ENCODE data around the gene FUCA2. TPM values are rescaled to one million over a fixed set of nuclear protein-coding genes. Genes with fewer than 3 reads are reported as not detected.

FUCA2 gene
- total and polyA plus RNA-seq, 7 donors: 8.7 to 32.3 (median 11.4) TPM

GRCh38 chr6:143525356-143525755 lies 13.8 kb upstream of the FUCA2 start:
- H3K4me1 ChIP-seq: no peaks in the 10 kb centered on the region
- 84 to 100% (median 100%) methylated on average over 1 of the region's 1 CpG for WGBS, 3 donors
- no peak for TF ChIP-seq CTCF (IDR thresholded peaks at IDR 0.05)
- intact Hi-C loops (cut with DNase I): no loop called here
- H3K36me3 ChIP-seq (ENCODE audit: insufficient read depth in 1 of 2, low read depth in 1 of 2): no peaks in the 10 kb centered on the region
- ATAC-seq (no peak), DNase-seq (no peak)
- no peaks in the 10 kb centered on the region for H3K9me3 ChIP-seq
- H3K4me3 ChIP-seq: no peak overlapping the region
- H3K27ac ChIP-seq: no peak overlapping the region
- H3K27me3 ChIP-seq (ENCODE audit: insufficient read depth in 3 of 3, low read length in 2 of 3): no peaks in the 10 kb centered on the region

GRCh38 chr6:143522039-143522600 lies 10.6 kb upstream of the FUCA2 start:
- Histone ChIP-seq H3K4me3 (no peak overlapping the region), H3K36me3 (ENCODE audit: insufficient read depth in 1 of 2, low read depth in 1 of 2) (no peaks in the 10 kb centered on the region), H3K4me1 (no peaks in the 10 kb centered on the region), H3K9me3 (no peaks in the 10 kb centered on the region), H3K27ac (no peak overlapping the region), H3K27me3 (ENCODE audit: insufficient read depth in 3 of 3, low read length in 2 of 3) (no peaks in the 10 kb centered on the region)
- TF ChIP-seq CTCF (IDR thresholded peaks at IDR 0.05): no peak
- DNase-seq (no peak), ATAC-seq (no peak)
- WGBS, 3 donors: 85 to 91% (median 87%) methylated on average over 8 of the region's 8 CpGs
- intact Hi-C loops (cut with DNase I): no loop called here

- Histone ChIP-seq H3K36me3 (ENCODE audit: insufficient read depth in 1 of 2, low read depth in 1 of 2) (no peaks in the 10 kb centered on the region), H3K9me3 (no peaks in the 10 kb centered on the region), H3K4me1 (peaks cover 11% of the 10 kb centered on the region), H3K4me3 (no peak overlapping the region), H3K27me3 (ENCODE audit: insufficient read depth in 3 of 3, low read length in 2 of 3) (no peaks in the 10 kb centered on the region), H3K27ac (no peak overlapping the region)
- ATAC-seq: no peak
- TF ChIP-seq CTCF (IDR thresholded peaks at IDR 0.05): no peak
- intact Hi-C loops (cut with DNase I): no loop called here
- no peak for DNase-seq
- WGBS, 3 donors: 73 to 76% (median 74%) methylated on average over 3 of the region's 3 CpGs
Observed at GRCh38 chr6:143517447-143517773, 5.9 kb upstream of the FUCA2 start.

- H3K4me3 ChIP-seq: no peak overlapping the region
- TF ChIP-seq CTCF (IDR thresholded peaks at IDR 0.05): no peak
- no peak overlapping the region for H3K27ac ChIP-seq
- no peaks in the 10 kb centered on the region for H3K36me3 ChIP-seq (ENCODE audit: insufficient read depth in 1 of 2, low read depth in 1 of 2)
- H3K4me1 ChIP-seq: peaks cover 14% of the 10 kb centered on the region
- no peak for ATAC-seq
- no peaks in the 10 kb centered on the region for H3K9me3 ChIP-seq
- no peaks in the 10 kb centered on the region for H3K27me3 ChIP-seq (ENCODE audit: insufficient read depth in 3 of 3, low read length in 2 of 3)
- DNase-seq: no peak
- intact Hi-C loops (cut with DNase I): no loop called here
- WGBS, 3 donors: 77 to 93% (median 81%) methylated on average over 2 of the region's 2 CpGs
Observed at GRCh38 chr6:143516690-143517446, 5.3 kb upstream of the FUCA2 start.
